Activated B cell treated with CpG ODN at 0.5 μM for 24 hours (primary cell): ENCODE measurements around the gene NKX2-2. TPM values are rescaled to one million over a fixed set of nuclear protein-coding genes. Genes with fewer than 3 reads are reported as not detected.

Experiments used
- ATAC-seq: fragments of 200-7000 bp; cut with Tn5 transposase; one replicate; pipeline ENCODE4 v1.10.0; 2021; ENCODE audit warnings: low read depth, mild to moderate bottlenecking, moderate library complexity
- CTCF ChIA-PET: fragments of 350-600 bp; sonication (Branson Sonifier 250); formaldehyde crosslinking; loops from one replicate; lab custom pipeline; 2021; ENCODE audit warnings: antibody characterized with exemption; lab: Charles Lee
- POLR2A ChIA-PET: fragments of 350-600 bp; sonication (Branson Sonifier 250); formaldehyde crosslinking; loops from one replicate; lab custom pipeline; 2021; ENCODE audit warnings: antibody characterized with exemption; lab: Charles Lee
- DNase-seq: peaks from one replicate; pipeline ENCODE4 v3.0.0; 2022
- H3K27ac Mint-ChIP-seq: one replicate; pipeline ENCODE4 v1.8.0; 2020; ENCODE audit warnings: mixed read lengths
- H3K27me3 Mint-ChIP-seq: one replicate; pipeline ENCODE4 v1.8.0; 2021; ENCODE audit warnings: mixed read lengths
- H3K36me3 Mint-ChIP-seq: one replicate; pipeline ENCODE4 v1.8.0; 2021; ENCODE audit warnings: low read depth, mixed read lengths
- H3K4me1 Mint-ChIP-seq: one replicate; pipeline ENCODE4 v1.8.0; 2021; ENCODE audit warnings: mixed read lengths
- H3K4me3 Mint-ChIP-seq: one replicate; pipeline ENCODE4 v1.8.0; 2020; ENCODE audit warnings: mild to moderate bottlenecking, mixed read lengths
- H3K9me3 Mint-ChIP-seq: one replicate; pipeline ENCODE4 v1.8.0; 2020; ENCODE audit warnings: mixed read lengths
- intact Hi-C: fragments of 100-400 bp; cut with micrococcal nuclease; formaldehyde crosslinking; loops from one replicate; pipeline ENCODE4 v1.15.1; 2024
- total RNA-seq: library from RNA; stranded (reverse); gene quantifications from 2 replicates; pipeline ENCODE4 v1.2.3, GENCODE V29; 2022
- TF ChIP-seq, protein P1 (sequence below): fragments of 200-600 bp; IDR thresholded peaks from one replicate; pipeline ENCODE4 v1.8.0; 2022; ENCODE audit warnings: antibody characterized with exemption, mild to moderate bottlenecking

Gene NKX2-2
- not detected in 2 replicates for total RNA-seq

DNA sequence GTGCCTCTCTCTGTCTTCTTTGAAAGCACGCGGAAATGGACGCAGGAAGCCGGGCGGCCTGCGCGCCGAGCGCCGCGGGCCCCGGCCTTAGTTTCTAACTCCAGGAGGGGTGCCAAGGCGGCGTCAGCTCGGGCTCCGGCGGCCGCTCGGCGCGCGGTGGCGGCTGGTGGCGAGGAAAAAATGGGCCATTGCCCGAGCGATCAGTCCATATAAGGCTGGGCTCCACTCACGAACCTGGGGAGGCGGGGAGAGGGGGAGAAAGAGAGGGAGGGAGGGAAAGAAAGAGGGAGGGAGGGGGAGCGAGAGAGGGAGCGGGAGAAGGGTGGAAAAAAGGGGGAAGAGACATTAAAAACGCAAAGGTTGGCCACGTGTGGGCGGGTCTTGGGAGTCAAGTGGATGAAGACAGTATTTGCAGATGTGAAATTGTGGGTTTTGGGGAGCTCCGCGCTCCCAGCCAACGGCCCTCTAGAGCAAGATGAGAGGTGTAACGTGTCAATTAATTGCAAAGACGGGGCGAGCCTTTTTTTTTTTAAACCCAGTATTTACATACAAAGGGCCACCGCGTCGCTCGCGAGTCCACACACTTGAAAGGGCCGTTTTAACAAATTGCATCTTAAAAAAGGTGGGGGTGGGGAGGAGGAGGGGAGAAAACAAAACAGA is at the start of gene NKX2-2:
Gene NKX2-2, minus strand, starts transcription at position 184 of the 660 bp plus-strand sequence. CDS start 395 bp downstream, outside the sequence.
- no peak within 1 kb of the TSS for H3K27ac Mint-ChIP-seq
- H3K4me1 Mint-ChIP-seq = peaks cover 37% of the 10 kb centered on the region
- intact Hi-C loops = no loop called here
- H3K9me3 Mint-ChIP-seq = no peaks in the 10 kb centered on the region
- no peak for ATAC-seq
- CTCF ChIA-PET = interaction anchor here (0.6 kb wide), 1 partner anchor 1228 kb away, joined by 3 read pairs; no protein-coding TSS in a partner anchor
- H3K27me3 Mint-ChIP-seq = peaks cover 56% of the 10 kb centered on the region
- TF ChIP-seq, protein P1, sequence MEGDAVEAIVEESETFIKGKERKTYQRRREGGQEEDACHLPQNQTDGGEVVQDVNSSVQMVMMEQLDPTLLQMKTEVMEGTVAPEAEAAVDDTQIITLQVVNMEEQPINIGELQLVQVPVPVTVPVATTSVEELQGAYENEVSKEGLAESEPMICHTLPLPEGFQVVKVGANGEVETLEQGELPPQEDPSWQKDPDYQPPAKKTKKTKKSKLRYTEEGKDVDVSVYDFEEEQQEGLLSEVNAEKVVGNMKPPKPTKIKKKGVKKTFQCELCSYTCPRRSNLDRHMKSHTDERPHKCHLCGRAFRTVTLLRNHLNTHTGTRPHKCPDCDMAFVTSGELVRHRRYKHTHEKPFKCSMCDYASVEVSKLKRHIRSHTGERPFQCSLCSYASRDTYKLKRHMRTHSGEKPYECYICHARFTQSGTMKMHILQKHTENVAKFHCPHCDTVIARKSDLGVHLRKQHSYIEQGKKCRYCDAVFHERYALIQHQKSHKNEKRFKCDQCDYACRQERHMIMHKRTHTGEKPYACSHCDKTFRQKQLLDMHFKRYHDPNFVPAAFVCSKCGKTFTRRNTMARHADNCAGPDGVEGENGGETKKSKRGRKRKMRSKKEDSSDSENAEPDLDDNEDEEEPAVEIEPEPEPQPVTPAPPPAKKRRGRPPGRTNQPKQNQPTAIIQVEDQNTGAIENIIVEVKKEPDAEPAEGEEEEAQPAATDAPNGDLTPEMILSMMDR = no peak
- H3K4me3 Mint-ChIP-seq = no peak within 1 kb of the TSS
- POLR2A ChIA-PET = no interaction called here
- H3K36me3 Mint-ChIP-seq = no peaks in the 10 kb centered on the region
- DNase-seq = no peak

DNA sequence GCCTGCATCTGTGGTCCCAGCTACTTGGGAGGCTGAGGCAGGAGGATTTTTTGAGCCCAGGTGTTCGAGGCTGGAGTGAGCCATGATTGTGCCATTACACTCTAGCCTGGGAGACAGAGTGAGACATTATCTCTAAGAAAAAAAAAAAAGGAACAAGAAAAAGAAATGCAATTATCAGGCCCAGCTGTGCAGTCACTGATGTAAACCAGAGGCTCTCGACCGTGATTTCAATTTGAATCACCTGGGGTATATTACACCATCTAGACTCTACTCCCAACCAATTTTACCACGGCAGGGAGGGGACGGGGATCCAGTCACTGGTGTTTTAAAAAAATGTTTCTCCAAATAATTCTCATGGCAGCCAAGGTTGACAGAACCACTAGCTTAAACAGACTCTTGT is 48.8 kb upstream of the NKX2-2 start:
- ChIA-PET POLR2A (no interaction called here), CTCF (no interaction called here)
- no peak for DNase-seq
- H3K9me3 Mint-ChIP-seq = peaks cover 3% of the 10 kb centered on the region
- H3K36me3 Mint-ChIP-seq = no peaks in the 10 kb centered on the region
- intact Hi-C loops = no loop called here
- H3K27ac Mint-ChIP-seq = no peak overlapping the region
- H3K4me1 Mint-ChIP-seq = no peaks in the 10 kb centered on the region
- H3K4me3 Mint-ChIP-seq = no peak overlapping the region
- peaks cover 23% of the 10 kb centered on the region for H3K27me3 Mint-ChIP-seq
- no peak for ATAC-seq
- TF ChIP-seq, protein P1 = no peak

DNA sequence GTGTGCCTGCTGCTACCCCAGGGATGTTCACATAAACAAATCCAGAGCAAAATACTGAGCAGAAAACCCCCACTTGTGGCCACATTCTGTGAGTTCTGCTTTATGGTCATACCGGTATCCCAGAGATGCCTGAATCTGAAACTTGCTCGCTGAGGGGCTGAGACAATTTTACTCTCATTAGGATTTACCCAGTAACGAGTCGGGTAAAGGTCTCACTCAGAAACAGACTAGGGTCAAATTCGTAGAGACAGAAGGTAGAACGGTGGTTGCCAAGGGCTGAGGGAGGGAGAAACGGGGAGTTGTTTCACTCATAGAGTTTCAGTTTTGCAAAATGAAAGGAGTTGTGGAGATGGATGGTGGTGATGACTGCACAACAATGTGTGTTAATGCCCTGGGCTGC is 45.4 kb upstream of the NKX2-2 start:
- TF ChIP-seq, protein P1 = no peak
- CTCF ChIA-PET = no interaction called here
- no peaks in the 10 kb centered on the region for H3K36me3 Mint-ChIP-seq
- no peaks in the 10 kb centered on the region for H3K4me1 Mint-ChIP-seq
- no peak for ATAC-seq
- intact Hi-C loops = no loop called here
- no peak overlapping the region for H3K4me3 Mint-ChIP-seq
- H3K27ac Mint-ChIP-seq = no peak overlapping the region
- DNase-seq = no peak
- POLR2A ChIA-PET = no interaction called here
- H3K9me3 Mint-ChIP-seq = peaks cover 3% of the 10 kb centered on the region
- H3K27me3 Mint-ChIP-seq = peaks cover 27% of the 10 kb centered on the region

DNA sequence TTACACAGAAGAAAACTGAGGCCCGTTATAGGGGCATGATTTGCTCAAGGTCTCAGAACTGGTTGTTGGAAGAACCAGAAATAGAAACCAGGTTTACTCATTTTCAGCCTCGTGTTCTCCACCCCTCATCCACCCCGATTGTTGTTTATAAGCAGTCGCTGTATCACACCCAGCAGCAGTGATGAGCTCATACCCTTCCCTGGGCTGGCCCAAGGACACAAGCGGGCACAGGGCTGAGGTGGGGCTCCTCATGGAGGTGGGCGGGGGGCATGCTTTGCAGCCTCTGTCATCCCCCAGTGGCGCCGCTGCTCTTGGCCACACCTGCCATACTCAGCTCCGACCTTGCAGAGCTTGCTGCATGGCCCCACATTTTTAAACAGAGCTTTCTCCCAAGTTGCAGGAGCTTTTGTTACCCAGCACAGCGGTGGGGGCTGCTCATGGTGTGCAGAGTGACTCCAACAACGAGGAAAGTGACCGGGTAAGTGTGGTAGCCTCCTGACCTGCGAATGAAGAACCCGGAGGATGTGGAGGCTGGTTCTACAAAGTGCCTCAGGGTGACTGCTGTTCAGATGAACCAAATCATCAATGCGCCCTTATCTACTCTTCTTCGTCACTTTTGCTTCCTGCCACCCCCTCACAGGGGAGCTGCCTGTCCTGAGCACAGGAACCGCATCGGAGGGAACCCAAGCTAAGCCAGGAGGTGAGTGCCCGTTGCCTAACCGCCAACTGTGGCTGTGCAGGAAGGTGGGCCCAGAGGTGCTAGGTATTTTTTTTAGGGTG is 43.6 kb upstream of the NKX2-2 start:
- H3K9me3 Mint-ChIP-seq = no peaks in the 10 kb centered on the region
- H3K36me3 Mint-ChIP-seq = no peaks in the 10 kb centered on the region
- H3K27me3 Mint-ChIP-seq = peaks cover 21% of the 10 kb centered on the region
- POLR2A ChIA-PET = no interaction called here
- no peaks in the 10 kb centered on the region for H3K4me1 Mint-ChIP-seq
- ATAC-seq (no peak), DNase-seq (no peak)
- no peak overlapping the region for H3K4me3 Mint-ChIP-seq
- TF ChIP-seq, protein P1 = no peak
- intact Hi-C loops = no loop called here
- H3K27ac Mint-ChIP-seq = no peak overlapping the region
- CTCF ChIA-PET = no interaction called here

GRCh38 chr20:21556398-21556797 is 42.5 kb upstream of the NKX2-2 start:
- Mint-ChIP-seq H3K27me3 (peaks cover 20% of the 10 kb centered on the region), H3K4me3 (no peak overlapping the region), H3K4me1 (no peaks in the 10 kb centered on the region), H3K9me3 (no peaks in the 10 kb centered on the region), H3K27ac (no peak overlapping the region), H3K36me3 (no peaks in the 10 kb centered on the region)
- no peak for ATAC-seq
- intact Hi-C loops = no loop called here
- ChIA-PET POLR2A (no interaction called here), CTCF (no interaction called here)
- TF ChIP-seq, protein P1 = no peak
- no peak for DNase-seq
